Measurements from ENCODE around the gene FBXL15.

The FBXL15 gene, protein sequence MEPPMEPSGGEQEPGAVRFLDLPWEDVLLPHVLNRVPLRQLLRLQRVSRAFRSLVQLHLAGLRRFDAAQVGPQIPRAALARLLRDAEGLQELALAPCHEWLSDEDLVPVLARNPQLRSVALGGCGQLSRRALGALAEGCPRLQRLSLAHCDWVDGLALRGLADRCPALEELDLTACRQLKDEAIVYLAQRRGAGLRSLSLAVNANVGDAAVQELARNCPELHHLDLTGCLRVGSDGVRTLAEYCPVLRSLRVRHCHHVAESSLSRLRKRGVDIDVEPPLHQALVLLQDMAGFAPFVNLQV

DNA sequence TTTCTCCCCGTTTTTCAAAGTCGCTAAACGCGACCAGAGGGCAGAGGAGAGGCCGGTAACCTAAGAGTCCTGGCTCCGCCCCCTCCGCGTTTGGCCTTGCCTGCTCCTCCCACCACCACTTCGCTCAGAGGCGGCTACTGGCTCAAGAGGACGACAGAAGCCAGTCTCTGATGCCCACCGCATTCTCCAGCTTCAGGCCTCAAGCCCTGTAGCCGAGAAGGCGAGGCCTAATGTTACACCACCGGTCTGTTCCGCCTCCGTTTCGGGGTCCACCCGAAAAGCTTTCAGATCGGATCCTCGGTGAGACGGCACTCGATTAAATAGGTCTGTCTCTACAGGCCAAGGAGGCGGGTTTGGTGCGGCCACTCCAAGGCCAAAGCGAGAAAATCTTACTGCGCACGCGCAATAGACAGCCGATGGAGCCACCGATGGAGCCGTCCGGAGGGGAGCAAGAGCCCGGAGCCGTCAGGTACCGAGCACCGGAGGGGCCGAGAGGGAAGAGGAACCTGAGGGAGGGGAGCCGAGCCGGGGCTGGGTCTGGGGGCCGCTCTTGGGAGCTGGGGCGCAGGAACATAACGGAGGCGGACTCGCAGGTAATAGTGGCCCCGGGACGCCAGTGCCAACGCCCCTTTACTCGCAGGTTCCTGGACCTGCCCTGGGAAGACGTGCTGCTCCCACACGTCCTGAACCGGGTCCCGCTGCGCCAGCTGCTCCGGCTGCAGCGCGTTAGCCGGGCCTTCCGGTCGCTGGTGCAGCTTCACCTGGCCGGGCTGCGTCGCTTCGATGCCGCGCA is at the start of gene FBXL15:
FBXL15 (plus strand) TSS at position 123 of the 793 bp plus-strand sequence; CDS start at position 417, 294 bp downstream.
- Histone ChIP-seq H3K36me3 (replicated peaks; ENCODE audit: insufficient read depth, low read length) (no peaks in the 10 kb centered on the region), H3F3A (ENCODE audit: insufficient read depth, low read length) (peaks cover 22% of the 10 kb centered on the region), H4K20me1 (ENCODE audit: insufficient read depth, low read length) (no peaks in the 10 kb centered on the region), H3K4me3 (ENCODE audit: low read length) (peak within 1 kb of the TSS; percentile 86), H3K9me3 (replicated peaks; ENCODE audit: insufficient read depth, low read length) (no peaks in the 10 kb centered on the region), H3K4me2 (ENCODE audit: low read depth, low read length) (peak within 1 kb of the TSS; percentile 100), H3K4me1 (ENCODE audit: low read length) (peaks cover 15% of the 10 kb centered on the region), H2AFZ (ENCODE audit: low read length) (peak within 1 kb of the TSS; percentile 84), H3K79me2 (ENCODE audit: low read length) (peaks cover 4% of the 10 kb centered on the region; the same call in 1 of the 2 replicates), H3K27me3 (replicated peaks; ENCODE audit: insufficient read depth, low read length) (peaks cover 19% of the 10 kb centered on the region), H3K9ac (ENCODE audit: low read length) (peak within 1 kb of the TSS; percentile 80), H3K9me2 (replicated peaks; ENCODE audit: insufficient read depth, low read length) (no peaks in the 10 kb centered on the region), H3K27ac (ENCODE audit: low read length) (peak within 1 kb of the TSS; percentile 74; the same call in 1 of the 2 replicates)
- DNase-seq = peak; percentile 98
- TF ChIP-seq EZH2phosphoT487 (IDR thresholded peaks at IDR 0.05; ENCODE audit: low read length) (no peak), EZH2 (optimal IDR thresholded peaks at IDR 0.05; ENCODE audit: low read depth, low read length) (no peak)
- TF ChIP-seq, protein P1, sequence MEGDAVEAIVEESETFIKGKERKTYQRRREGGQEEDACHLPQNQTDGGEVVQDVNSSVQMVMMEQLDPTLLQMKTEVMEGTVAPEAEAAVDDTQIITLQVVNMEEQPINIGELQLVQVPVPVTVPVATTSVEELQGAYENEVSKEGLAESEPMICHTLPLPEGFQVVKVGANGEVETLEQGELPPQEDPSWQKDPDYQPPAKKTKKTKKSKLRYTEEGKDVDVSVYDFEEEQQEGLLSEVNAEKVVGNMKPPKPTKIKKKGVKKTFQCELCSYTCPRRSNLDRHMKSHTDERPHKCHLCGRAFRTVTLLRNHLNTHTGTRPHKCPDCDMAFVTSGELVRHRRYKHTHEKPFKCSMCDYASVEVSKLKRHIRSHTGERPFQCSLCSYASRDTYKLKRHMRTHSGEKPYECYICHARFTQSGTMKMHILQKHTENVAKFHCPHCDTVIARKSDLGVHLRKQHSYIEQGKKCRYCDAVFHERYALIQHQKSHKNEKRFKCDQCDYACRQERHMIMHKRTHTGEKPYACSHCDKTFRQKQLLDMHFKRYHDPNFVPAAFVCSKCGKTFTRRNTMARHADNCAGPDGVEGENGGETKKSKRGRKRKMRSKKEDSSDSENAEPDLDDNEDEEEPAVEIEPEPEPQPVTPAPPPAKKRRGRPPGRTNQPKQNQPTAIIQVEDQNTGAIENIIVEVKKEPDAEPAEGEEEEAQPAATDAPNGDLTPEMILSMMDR (IDR thresholded peaks at IDR 0.05; ENCODE audit: low read length) = no peak

DNA sequence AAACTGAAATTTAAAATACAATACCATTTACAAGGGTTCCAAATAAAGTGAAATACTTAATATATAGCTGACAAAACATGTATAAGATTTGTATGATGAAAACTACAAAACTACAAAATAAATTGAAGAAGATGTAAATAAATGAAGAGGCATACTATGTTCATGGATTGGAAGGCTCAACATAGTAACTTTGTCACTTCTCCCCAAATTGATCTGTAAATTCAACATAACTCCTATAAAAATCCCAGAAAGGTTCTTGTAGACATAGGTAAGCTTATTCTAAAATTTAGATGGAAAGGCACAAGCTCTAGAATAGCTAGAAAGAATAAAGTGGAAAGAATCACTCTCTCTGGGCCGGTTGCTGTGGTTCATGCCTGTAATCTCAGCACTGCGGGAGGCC is 49.3 kb upstream of the FBXL15 start:
- Histone ChIP-seq H3K36me3 (replicated peaks; ENCODE audit: insufficient read depth, low read length) (peaks cover 19% of the 10 kb centered on the region; the same call in 1 of the 2 replicates), H3K4me2 (ENCODE audit: low read depth, low read length) (no peak overlapping the region), H3K27ac (ENCODE audit: low read length) (no peak overlapping the region), H2AFZ (ENCODE audit: low read length) (no peak overlapping the region), H4K20me1 (ENCODE audit: insufficient read depth, low read length) (no peaks in the 10 kb centered on the region), H3K4me3 (ENCODE audit: low read length) (no peak overlapping the region), H3K9me2 (replicated peaks; ENCODE audit: insufficient read depth, low read length) (no peaks in the 10 kb centered on the region), H3K9me3 (replicated peaks; ENCODE audit: insufficient read depth, low read length) (no peaks in the 10 kb centered on the region), H3K79me2 (ENCODE audit: low read length) (no peaks in the 10 kb centered on the region), H3K27me3 (replicated peaks; ENCODE audit: insufficient read depth, low read length) (no peaks in the 10 kb centered on the region), H3K9ac (ENCODE audit: low read length) (no peak overlapping the region), H3F3A (ENCODE audit: insufficient read depth, low read length) (no peaks in the 10 kb centered on the region), H3K4me1 (ENCODE audit: low read length) (no peaks in the 10 kb centered on the region)
- DNase-seq = no peak
- TF ChIP-seq EZH2 (optimal IDR thresholded peaks at IDR 0.05; ENCODE audit: low read depth, low read length) = no peak
- TF ChIP-seq, protein P1 (IDR thresholded peaks at IDR 0.05; ENCODE audit: low read length) = no peak
- no peak for TF ChIP-seq EZH2phosphoT487 (IDR thresholded peaks at IDR 0.05; ENCODE audit: low read length)

DNA sequence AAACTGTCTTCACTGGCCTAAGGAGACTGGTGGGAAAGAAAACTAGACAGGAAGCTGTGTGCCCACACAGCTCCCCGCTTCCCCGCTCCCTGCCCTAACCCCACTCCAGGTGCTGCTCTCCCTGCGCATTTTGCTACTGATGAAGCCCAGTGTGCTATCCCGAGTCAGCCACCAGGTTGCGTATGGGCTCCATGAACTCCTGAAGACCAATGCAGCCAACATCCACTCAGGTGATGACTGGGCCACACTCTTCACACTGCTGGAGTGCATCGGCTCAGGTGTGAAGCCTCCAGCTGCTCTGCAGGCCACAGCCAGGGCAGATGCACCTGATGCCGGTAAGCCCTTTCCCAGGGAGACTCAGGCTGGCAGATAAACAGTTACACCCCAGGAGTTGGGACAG is 45.4 kb upstream of the FBXL15 start:
- no peaks in the 10 kb centered on the region for H3K9me2 ChIP-seq (replicated peaks; ENCODE audit: insufficient read depth, low read length)
- TF ChIP-seq EZH2 (optimal IDR thresholded peaks at IDR 0.05; ENCODE audit: low read depth, low read length) (no peak), EZH2phosphoT487 (IDR thresholded peaks at IDR 0.05; ENCODE audit: low read length) (no peak)
- TF ChIP-seq, protein P1 (IDR thresholded peaks at IDR 0.05; ENCODE audit: low read length) = no peak
- H4K20me1 ChIP-seq (ENCODE audit: insufficient read depth, low read length) = no peaks in the 10 kb centered on the region
- no peak overlapping the region for H2AFZ ChIP-seq (ENCODE audit: low read length)
- no peak overlapping the region for H3K9ac ChIP-seq (ENCODE audit: low read length)
- H3K36me3 ChIP-seq (replicated peaks; ENCODE audit: insufficient read depth, low read length) = peaks cover 9% of the 10 kb centered on the region; the same call in 1 of the 2 replicates
- DNase-seq = no peak
- no peaks in the 10 kb centered on the region for H3K9me3 ChIP-seq (replicated peaks; ENCODE audit: insufficient read depth, low read length)
- no peaks in the 10 kb centered on the region for H3K4me1 ChIP-seq (ENCODE audit: low read length)
- H3K79me2 ChIP-seq (ENCODE audit: low read length) = no peaks in the 10 kb centered on the region
- H3F3A ChIP-seq (ENCODE audit: insufficient read depth, low read length) = no peaks in the 10 kb centered on the region
- no peaks in the 10 kb centered on the region for H3K27me3 ChIP-seq (replicated peaks; ENCODE audit: insufficient read depth, low read length)
- no peak overlapping the region for H3K4me2 ChIP-seq (ENCODE audit: low read depth, low read length)
- H3K27ac ChIP-seq (ENCODE audit: low read length) = no peak overlapping the region
- no peak overlapping the region for H3K4me3 ChIP-seq (ENCODE audit: low read length)
